K562 (cell line): ENCODE measurements around the gene MRPS35. TPM values are rescaled to one million over a fixed set of nuclear protein-coding genes. Genes with fewer than 3 reads are reported as not detected.
A peak's percentile ranks its signal among the peaks of the same experiment; 100 is the strongest.

Source experiments
- EP300 ChIP-seq: IDR thresholded peaks from 2 replicates; pipeline ENCODE4 v1.6.1; 2012; ENCODE audit warnings: low read length, improper control_type of control experiment
- NR2C2 ChIP-seq, 2 experiments: fragments of 200-800 bp in 1 of 2; sonication (Bioruptor generic) in 1 of 2; sonication (generic) in 1 of 2; formaldehyde crosslinking in 1 of 2; IDR thresholded peaks; 2 replicates each; pipeline versions ENCODE4 v1.6.1 to v1.8.0; 2016 to 2022; ENCODE audit warnings: mild to moderate bottlenecking in 1 of 2, missing compliant biosample characterization in 1 of 2, missing genetic modification characterization in 1 of 2, missing genetic modification reagents in 1 of 2
- NR4A1 ChIP-seq, 2 experiments: fragments of 250-450 bp in 1 of 2; fragments of 450-650 bp in 1 of 2; sonication (Bioruptor Pico) in 1 of 2; IDR thresholded peaks; 2 replicates each; pipeline versions ENCODE4 v1.4.0 to v1.6.1; 2016 to 2020; ENCODE audit warnings: mild to moderate bottlenecking in 2 of 2, missing compliant biosample characterization in 1 of 2, missing genetic modification characterization in 1 of 2, moderate library complexity in 1 of 2
- RBFOX2 ChIP-seq: fragments of 200-400 bp; formaldehyde crosslinking; IDR thresholded peaks from 2 replicates; pipeline ENCODE4 v1.6.1; 2017; ENCODE audit warnings: low read depth, mild to moderate bottlenecking, low read length, moderate library complexity
- TEAD1 ChIP-seq, 2 experiments: fragments of 450-650 bp in 1 of 2; sonication (generic) in 1 of 2; formaldehyde crosslinking; IDR thresholded peaks; 2 replicates each; pipeline versions ENCODE4 v1.4.0 to v1.8.0; 2020 to 2022; ENCODE audit warnings: mild to moderate bottlenecking in 2 of 2, missing genetic modification reagents in 1 of 2
- ZNF282 ChIP-seq: sonication (generic); formaldehyde crosslinking; IDR thresholded peaks from 2 replicates; pipeline ENCODE4 v1.8.1; 2023; ENCODE audit warnings: missing genetic modification reagents
- polyA plus RNA-seq, 8 experiments: library from polyadenylated mRNA; depleted of rRNA in 4 of 8; stranded (reverse) in 5 of 8; unstranded in 3 of 8; fragments of >200 nt; fragmentation: Nextera tagmentation in 2 of 8; fragmentation: Illumina TruSeq in 1 of 8; extraction: Ambion mirVana in 2 of 8; extraction: Trizol in 1 of 8; gene quantifications; 2 replicates each; pipeline versions ENCODE4 v1.2.1 to v1.2.3, GENCODE V29; 2011 to 2014; ENCODE audit warnings: inconsistent platforms in 1 of 8, missing spikeins in 1 of 8
- total RNA-seq, 7 experiments: library from RNA; depleted of rRNA in 6 of 7; stranded (reverse); fragments of >200 nt in 6 of 7; fragmentation: Illumina TruSeq in 2 of 7; extraction: Trizol in 2 of 7; gene quantifications; 2 replicates each; pipeline versions ENCODE4 v1.2.1 to v1.2.3, GENCODE V29; 2011 to 2021; ENCODE audit warnings: low replicate concordance in 1 of 7
- TF ChIP-seq, protein P1 (sequence below), 2 experiments: fragments of 450-650 bp; formaldehyde crosslinking in 1 of 2; IDR thresholded peaks; 2 replicates each; pipeline versions ENCODE4 v1.4.0 to v1.6.1; 2014 to 2020; ENCODE audit warnings: mild to moderate bottlenecking in 2 of 2, borderline replicate concordance in 1 of 2, low read depth in 1 of 2
- TF ChIP-seq, protein P2 (sequence below): fragments of 450-650 bp; formaldehyde crosslinking; IDR thresholded peaks from 2 replicates; pipeline ENCODE4 v1.4.0; 2020; ENCODE audit warnings: mild to moderate bottlenecking, moderate library complexity
- TF ChIP-seq, protein P3 (sequence below), 2 experiments: fragments of 450-650 bp in 1 of 2; sonication (generic) in 1 of 2; formaldehyde crosslinking in 1 of 2; IDR thresholded peaks in 1 of 2; conservative IDR thresholded peaks in 1 of 2; 2 replicates each; pipeline versions ENCODE4 v1.6.1 to v1.8.1; 2016 to 2023; ENCODE audit warnings: mild to moderate bottlenecking in 2 of 2, moderate library complexity in 2 of 2, inconsistent platforms in 1 of 2, missing genetic modification reagents in 1 of 2
- TF ChIP-seq, protein P4 (sequence below), 3 experiments: IDR thresholded peaks in 2 of 3; conservative IDR thresholded peaks in 1 of 3; 2 replicates each; pipeline ENCODE4 v1.5.1; 2011 to 2012; ENCODE audit warnings: low read length in 3 of 3, mild to moderate bottlenecking in 3 of 3, control low read depth in 2 of 3, improper control_type of control experiment in 1 of 3, inconsistent platforms in 1 of 3, low read depth in 1 of 3, mixed read lengths in 1 of 3, moderate library complexity in 1 of 3; ENCODE audit not compliant: insufficient read depth in 2 of 3

The MRPS35 gene
- total and polyA plus RNA-seq, 9 of the 15 experiments (the other 6 are each of a cell fraction or from before 2014, with no cell fraction given) = 79.0 to 183 (median 114) TPM

DNA sequence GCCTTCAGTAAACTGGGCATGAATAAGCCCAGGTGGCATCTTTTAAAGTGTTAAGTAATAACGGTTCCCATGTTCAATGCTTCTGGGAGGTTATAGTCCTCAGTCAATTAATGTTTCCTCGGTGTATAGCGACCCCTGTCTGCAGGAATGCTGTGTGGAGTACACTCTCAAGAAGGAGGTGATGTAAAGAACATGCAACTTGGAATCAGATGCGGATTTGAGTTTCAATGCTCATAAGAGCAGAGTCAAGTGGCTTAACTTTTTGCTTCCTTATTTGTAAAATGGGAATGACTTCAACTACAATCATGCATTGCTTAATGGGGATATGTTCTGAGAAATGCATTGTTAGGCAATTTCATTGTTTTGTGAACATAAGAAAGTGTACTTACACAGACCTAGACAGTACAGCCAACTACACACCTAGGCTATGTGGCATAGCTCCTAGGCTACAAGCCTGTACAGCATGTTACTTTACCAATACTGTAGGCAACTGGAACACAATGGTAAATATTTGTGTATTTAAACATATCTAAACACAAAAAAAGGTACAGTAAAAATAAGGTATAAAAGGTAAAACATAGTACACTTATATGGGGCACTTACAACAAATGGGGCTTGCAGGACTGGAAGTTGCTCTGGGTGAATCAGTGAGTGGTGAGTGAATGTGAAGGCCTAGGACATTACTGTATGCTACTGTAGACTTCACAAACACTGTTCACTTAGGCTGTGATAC lies 6.7 kb upstream of the MRPS35 start (continued):
- TF ChIP-seq, protein P1, sequence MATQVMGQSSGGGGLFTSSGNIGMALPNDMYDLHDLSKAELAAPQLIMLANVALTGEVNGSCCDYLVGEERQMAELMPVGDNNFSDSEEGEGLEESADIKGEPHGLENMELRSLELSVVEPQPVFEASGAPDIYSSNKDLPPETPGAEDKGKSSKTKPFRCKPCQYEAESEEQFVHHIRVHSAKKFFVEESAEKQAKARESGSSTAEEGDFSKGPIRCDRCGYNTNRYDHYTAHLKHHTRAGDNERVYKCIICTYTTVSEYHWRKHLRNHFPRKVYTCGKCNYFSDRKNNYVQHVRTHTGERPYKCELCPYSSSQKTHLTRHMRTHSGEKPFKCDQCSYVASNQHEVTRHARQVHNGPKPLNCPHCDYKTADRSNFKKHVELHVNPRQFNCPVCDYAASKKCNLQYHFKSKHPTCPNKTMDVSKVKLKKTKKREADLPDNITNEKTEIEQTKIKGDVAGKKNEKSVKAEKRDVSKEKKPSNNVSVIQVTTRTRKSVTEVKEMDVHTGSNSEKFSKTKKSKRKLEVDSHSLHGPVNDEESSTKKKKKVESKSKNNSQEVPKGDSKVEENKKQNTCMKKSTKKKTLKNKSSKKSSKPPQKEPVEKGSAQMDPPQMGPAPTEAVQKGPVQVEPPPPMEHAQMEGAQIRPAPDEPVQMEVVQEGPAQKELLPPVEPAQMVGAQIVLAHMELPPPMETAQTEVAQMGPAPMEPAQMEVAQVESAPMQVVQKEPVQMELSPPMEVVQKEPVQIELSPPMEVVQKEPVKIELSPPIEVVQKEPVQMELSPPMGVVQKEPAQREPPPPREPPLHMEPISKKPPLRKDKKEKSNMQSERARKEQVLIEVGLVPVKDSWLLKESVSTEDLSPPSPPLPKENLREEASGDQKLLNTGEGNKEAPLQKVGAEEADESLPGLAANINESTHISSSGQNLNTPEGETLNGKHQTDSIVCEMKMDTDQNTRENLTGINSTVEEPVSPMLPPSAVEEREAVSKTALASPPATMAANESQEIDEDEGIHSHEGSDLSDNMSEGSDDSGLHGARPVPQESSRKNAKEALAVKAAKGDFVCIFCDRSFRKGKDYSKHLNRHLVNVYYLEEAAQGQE (IDR thresholded peaks at IDR 0.05; ENCODE audit: borderline replicate concordance) = peak; percentile 41; the same call in 1 of the 2 replicates
- TF ChIP-seq, protein P1 (CRISPR knock-in tag; IDR thresholded peaks at IDR 0.05; ENCODE audit: low read depth) = no peak
- TF ChIP-seq, protein P2, sequence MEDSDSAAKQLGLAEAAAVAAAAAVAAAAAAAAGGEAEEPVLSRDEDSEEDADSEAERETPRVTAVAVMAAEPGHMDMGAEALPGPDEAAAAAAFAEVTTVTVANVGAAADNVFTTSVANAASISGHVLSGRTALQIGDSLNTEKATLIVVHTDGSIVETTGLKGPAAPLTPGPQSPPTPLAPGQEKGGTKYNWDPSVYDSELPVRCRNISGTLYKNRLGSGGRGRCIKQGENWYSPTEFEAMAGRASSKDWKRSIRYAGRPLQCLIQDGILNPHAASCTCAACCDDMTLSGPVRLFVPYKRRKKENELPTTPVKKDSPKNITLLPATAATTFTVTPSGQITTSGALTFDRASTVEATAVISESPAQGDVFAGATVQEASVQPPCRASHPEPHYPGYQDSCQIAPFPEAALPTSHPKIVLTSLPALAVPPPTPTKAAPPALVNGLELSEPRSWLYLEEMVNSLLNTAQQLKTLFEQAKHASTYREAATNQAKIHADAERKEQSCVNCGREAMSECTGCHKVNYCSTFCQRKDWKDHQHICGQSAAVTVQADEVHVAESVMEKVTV (CRISPR knock-in tag) = peak; percentile 71
- TF ChIP-seq EP300 (peak; percentile 82), ZNF282 (no peak), NR4A1 (CRISPR knock-in tag; IDR thresholded peaks at IDR 0.05) (no peak), NR4A1 (tag; IDR thresholded peaks at IDR 0.05) (0 out of 2 replicates have a peak, but pooled peaks have one; percentile 21), RBFOX2 (0 out of 2 replicates have a peak, but pooled peaks have one; percentile 21), NR2C2 (CRISPR knock-in tag; IDR thresholded peaks at IDR 0.05) (no peak), NR2C2 (tag; IDR thresholded peaks at IDR 0.05) (peak; percentile 51; the same call in 1 of the 2 replicates), TEAD1 (CRISPR knock-in tag; IDR thresholded peaks at IDR 0.05) (peak; percentile 99 to 100)
- TF ChIP-seq, protein P3, sequence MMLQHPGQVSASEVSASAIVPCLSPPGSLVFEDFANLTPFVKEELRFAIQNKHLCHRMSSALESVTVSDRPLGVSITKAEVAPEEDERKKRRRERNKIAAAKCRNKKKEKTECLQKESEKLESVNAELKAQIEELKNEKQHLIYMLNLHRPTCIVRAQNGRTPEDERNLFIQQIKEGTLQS (IDR thresholded peaks at IDR 0.05) = peak; percentile 82; the same call in 1 of the 2 replicates
- TF ChIP-seq, protein P3 (CRISPR knock-in tag; conservative IDR thresholded peaks at IDR 0.05) = no peak
- TF ChIP-seq, protein P4, sequence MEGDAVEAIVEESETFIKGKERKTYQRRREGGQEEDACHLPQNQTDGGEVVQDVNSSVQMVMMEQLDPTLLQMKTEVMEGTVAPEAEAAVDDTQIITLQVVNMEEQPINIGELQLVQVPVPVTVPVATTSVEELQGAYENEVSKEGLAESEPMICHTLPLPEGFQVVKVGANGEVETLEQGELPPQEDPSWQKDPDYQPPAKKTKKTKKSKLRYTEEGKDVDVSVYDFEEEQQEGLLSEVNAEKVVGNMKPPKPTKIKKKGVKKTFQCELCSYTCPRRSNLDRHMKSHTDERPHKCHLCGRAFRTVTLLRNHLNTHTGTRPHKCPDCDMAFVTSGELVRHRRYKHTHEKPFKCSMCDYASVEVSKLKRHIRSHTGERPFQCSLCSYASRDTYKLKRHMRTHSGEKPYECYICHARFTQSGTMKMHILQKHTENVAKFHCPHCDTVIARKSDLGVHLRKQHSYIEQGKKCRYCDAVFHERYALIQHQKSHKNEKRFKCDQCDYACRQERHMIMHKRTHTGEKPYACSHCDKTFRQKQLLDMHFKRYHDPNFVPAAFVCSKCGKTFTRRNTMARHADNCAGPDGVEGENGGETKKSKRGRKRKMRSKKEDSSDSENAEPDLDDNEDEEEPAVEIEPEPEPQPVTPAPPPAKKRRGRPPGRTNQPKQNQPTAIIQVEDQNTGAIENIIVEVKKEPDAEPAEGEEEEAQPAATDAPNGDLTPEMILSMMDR (IDR thresholded peaks at IDR 0.05 in 2 of 3, conservative IDR thresholded peaks at IDR 0.05 in 1 of 3; ENCODE audit: insufficient read depth in 2 of 3, low read depth in 1 of 3, low read length in 3 of 3) = peak; percentile 79 to 91 (median 82)
